ENCODE results near the gene ANO8.

- TF ChIP-seq POLR2AphosphoS5 (IDR thresholded peaks at IDR 0.05; ENCODE audit: low read depth, low read length): no peak
- no peak; the same call in 1 of the 2 replicates for TF ChIP-seq POLR2A (IDR thresholded peaks at IDR 0.05; ENCODE audit: low read depth, low read length)
These were observed 3.2 kb upstream of the ANO8 start for GRCh38 chr19:17337675-17338432.
